ENCODE data around the gene ASPN.

DNA sequence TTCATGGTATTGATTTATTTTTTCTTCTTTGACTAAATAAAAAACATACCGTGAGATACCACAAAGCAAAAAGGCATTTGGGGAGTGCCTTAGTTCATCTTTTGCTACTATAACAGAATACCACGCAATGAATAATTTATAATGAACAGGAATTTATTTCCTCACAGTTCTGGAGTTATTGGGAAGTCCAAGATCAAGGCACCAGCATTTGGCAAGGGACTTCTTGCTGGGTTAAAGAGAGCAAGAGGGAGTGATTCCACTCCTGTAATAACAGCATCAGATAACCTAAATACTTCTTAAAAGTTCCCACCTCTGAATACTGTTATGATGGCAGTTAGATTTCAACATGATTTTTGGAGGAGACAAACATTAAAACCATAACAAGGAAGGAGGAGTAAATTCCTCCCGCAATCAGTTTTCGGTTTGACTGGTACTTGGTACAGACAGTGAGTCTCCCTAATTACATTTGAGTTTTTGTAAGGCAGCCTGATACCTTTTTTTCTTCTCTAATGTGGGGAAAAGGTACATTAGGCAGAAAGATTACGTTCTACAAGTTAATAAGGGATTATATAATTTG lies 49.2 kb downstream of the ASPN start:
- TF ChIP-seq, protein P1, sequence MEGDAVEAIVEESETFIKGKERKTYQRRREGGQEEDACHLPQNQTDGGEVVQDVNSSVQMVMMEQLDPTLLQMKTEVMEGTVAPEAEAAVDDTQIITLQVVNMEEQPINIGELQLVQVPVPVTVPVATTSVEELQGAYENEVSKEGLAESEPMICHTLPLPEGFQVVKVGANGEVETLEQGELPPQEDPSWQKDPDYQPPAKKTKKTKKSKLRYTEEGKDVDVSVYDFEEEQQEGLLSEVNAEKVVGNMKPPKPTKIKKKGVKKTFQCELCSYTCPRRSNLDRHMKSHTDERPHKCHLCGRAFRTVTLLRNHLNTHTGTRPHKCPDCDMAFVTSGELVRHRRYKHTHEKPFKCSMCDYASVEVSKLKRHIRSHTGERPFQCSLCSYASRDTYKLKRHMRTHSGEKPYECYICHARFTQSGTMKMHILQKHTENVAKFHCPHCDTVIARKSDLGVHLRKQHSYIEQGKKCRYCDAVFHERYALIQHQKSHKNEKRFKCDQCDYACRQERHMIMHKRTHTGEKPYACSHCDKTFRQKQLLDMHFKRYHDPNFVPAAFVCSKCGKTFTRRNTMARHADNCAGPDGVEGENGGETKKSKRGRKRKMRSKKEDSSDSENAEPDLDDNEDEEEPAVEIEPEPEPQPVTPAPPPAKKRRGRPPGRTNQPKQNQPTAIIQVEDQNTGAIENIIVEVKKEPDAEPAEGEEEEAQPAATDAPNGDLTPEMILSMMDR (IDR thresholded peaks at IDR 0.05), result no peak
- TF ChIP-seq POLR2A (IDR thresholded peaks at IDR 0.05), result no peak

Measured in testis (tissue), 2 donors.